Measurements from ENCODE around the gene SMIM44.

The SMIM44 gene

DNA sequence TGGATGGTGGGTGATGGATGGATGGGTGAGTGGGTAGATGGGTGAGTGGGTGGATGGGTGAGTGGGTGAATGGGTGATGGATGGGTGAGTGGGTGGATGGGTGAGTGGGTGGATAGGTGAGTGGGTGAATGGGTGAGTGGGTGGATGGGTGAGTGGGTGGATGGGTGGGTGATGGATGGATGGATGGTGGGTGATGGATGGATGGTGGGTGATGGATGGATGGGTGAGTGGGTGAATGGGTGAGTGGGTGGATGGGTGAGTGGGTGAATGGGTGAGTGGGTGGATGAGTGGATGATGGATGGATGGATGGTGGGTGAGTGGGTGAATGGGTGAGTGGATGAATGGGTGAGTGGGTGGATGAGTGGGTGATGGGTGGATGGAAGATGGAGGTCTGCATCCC, 5.7 kb downstream of the SMIM44 start:
- DNase-seq (ENCODE audit: low read depth in 3 of 3), result no peak

DNA sequence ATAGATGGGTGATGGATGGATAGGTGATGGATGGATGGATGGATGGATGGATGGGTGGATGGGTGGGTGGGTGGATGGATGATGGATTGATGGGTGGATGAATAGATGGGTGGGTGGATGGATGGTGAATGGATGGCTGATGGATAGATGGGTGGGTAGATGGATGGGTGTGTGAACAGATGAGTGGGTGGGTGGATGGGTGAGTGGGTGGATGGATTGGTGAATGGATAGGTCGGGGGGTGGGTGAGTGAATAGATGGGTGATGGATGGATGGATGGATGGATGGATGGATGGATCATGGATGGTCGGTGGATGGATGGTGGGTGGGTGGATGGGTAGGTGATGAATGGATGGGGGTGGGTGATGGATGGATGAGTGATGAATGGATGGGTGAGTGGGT, 6.4 kb downstream of the SMIM44 start:
- DNase-seq (ENCODE audit: low read depth in 3 of 3), result no peak

DNA sequence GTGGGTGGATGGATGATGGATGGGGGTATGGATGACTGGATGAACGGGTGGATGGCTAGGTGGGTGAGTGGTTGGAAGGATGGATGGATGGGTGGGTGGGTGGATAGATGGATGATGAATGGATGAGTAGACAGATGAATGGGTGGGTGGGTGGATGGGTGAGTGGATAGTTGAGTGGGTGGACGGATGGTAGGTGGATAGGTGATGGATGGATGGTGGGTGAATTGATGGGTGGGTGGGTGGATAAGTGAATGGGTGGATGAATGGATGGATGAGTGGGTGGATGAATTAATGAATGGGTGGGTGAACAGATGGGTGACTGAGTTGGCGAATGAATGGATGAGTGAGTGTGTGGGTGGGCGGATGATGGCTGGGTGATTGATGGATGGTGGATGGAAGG, 7.8 kb downstream of the SMIM44 start:
- no peak for DNase-seq (ENCODE audit: low read depth in 3 of 3)

DNA sequence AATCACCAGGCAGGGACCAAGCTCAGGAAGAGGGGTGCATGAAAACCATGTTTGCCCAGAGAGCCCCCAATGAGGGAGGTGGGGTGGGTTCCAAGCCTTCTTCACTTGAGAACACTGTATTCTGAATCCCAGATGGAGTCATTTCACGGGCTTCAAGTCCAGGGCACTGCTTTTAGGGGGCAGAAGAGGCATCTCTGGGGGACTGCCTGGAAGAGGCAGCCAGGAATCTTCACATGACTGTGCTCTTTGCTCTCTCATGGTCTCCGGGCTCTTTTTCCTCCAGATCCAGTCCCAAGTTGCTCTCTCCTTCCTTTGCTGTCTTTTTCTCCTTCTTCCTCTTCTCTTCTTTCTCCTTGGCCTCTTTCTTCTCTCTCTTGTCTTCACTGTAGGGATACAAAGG, 8.6 kb downstream of the SMIM44 start:
- no peak for DNase-seq (ENCODE audit: low read depth in 3 of 3)

DNA sequence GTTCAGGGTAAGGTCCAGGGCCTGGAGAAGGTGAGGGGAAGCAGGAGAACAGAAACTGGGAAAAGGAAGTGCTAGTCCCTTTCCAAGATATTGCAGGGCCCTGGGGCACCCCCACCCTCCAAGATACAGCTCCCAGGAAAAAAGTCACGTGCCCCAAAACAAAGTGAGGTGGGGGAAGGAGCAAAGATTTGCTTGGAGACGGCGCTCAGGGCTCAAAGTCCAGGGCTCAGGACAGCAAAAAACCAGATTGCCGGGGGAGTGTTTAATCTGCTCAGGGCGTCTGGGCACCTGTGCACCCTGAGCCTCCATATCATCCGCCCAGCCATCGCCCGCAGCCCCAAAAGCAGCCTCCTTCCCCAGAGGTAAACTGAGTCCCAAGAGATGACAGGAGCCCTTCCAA, 9.2 kb downstream of the SMIM44 start:
- no peak for DNase-seq (ENCODE audit: low read depth in 3 of 3)

DNA sequence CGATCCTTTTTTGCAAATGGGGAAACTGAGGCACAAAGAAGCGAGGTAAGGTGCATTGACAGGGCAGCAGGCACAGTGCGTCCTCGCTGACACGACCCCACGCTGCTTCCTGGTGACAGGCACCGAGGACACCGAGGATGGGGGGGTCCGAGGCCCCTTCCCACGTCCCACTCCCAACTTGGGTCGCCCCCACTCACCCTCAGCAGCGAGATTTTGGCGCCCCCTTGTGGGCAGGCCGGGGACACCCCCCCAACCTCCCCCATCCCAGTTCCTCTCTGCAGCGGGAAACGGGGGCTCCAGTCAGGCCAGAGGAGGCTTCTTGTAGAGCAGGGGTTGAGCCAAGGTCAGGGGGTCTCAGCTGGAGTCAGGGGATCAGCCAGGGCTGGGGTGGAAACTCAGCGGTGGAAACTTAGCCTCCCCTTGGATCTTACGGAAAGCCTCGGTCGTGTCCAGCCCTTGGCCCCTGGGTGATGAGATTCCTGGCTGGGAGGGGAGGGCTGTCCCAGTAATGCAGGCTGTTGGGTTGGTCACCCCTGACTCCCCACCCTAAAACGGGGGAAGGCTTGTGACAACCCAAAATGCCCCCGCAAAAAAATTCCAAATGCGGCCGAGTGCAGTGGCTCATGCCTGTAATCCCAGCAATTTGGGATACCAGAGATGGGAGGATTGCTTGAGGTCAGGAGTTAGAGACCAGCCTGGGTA, 11.1 kb downstream of the SMIM44 start:
- DNase-seq (ENCODE audit: low read depth in 3 of 3), result peak in 1 of 3 donors; percentile 17

DNA sequence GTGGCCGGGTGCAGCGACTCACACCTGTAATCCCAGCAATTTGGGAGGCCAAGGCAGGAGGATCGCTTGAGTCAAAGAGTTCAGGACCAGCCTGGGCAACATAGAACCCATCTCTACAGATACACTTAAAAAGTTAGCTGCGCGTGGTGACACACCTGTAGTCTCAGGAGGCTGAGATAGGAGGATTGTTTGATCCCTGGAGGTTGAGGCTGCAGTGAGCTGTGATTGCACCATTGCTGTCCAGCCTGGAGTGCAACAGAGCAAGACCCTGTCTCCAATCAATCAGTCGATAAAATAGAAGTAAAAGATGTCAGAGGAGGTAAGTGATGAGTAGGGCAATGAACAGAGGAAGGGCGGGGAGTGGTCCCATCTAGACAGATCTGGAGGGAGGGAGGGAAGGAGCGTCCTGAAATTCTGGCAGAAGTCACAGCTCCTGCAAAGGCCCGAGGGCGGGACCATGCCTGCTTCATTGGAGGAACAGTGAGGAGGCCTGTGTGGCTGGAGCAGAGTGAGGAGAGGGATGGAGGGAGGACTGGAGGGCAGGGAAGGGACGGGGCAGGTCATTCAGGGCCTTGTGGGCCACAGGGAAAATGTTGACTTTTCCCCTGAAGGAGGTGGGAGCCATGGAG, 12.6 kb downstream of the SMIM44 start:
- DNase-seq (ENCODE audit: low read depth in 3 of 3), result no peak

DNA sequence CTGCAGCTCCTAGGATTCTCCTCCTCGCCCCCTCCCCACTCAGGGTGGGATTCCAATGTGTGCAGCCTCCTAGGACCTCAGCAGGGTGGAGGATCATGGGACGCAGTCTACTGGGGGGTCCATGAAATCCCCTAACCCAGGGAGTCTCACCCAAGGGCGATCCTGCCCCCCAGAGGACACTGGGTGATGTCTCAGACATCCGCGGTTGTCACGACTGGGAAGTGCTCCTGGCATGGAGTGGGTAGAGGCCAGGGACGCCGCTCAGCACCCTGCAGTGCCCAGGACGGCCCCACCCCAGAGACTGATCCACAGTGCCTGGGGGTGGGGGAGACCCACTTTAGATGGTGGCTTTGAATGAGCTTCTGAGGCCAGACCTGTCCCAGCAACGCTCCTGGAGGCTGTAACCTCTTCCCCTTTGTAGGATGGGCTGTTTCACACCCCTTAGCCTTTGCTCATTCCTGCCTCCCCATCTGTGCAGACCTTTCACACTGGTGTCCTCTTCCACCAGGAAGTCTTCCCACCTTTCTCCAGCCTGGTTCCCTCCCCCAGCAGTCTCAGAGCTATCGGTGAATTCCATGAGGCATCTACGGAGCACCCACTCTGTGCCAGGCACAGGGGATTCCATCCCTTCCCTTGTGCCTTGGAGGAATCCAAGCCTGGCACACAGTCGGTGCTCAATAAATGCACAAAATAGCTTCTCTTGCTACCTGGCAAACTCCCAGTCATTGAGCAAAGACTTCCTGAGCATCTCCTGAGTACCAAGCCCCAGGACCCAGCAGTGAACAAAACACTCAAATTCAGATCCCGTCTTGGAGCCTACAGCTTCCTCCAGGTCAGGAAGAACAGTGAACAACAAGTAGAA, 13.4 kb downstream of the SMIM44 start:
- no peak for DNase-seq (ENCODE audit: low read depth in 3 of 3)

DNA sequence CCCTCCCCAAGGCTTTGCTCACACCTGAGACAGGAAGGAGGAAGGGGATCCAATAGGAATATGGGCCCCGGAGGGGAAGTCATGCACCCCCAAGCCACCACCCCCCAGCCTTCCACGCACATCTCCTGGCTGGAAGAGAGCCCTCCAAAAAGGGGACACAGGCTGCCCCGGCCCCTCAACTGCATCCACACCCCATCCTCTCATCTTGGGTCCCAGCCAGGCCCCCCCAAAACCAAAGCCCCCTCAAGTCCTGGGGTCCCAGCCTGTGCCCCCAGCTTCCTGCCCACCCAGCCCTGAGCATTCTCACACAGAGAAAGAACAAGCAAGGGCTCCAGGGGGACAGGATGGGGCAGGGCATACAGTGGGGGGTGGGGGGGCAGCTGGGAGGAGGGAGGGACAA, 15.0 kb downstream of the SMIM44 start:
- no peak for DNase-seq (ENCODE audit: low read depth in 3 of 3)

DNA sequence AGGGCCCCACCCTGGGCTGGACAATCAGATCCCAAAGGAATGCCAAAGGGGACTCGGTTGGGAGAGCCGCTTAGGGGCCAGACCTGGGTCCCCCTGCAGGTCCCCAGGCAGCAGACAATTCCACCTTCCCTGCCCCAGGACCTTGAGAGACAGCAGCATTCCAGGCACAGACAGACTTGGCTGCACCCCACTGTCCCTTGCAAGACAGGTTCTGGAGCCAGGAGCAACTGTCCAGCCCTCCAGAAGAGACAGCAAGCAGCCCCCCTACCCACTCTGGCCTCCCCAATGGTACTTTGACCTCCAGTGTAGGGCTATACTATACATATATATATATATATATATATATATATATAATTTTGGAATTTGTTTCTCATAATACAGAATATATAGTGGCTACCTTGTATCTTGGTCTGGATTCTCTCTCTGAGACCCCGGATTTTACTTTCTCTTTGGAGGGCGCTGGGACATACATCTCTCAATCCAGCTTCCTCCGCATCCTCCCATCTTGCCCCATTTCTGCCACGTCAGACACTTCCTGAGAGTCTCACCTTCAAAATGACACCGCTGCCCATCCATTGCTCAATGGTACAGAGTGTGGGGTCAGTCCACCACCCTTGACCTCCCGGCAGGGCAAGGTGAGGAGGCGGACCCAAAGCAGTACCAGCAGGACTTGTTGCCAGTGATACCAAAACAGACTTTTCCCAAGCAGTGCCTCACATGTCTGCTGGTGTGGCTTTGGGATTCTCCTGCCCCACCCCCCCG, 15.6 kb downstream of the SMIM44 start:
- no peak for DNase-seq (ENCODE audit: low read depth in 3 of 3)

DNA sequence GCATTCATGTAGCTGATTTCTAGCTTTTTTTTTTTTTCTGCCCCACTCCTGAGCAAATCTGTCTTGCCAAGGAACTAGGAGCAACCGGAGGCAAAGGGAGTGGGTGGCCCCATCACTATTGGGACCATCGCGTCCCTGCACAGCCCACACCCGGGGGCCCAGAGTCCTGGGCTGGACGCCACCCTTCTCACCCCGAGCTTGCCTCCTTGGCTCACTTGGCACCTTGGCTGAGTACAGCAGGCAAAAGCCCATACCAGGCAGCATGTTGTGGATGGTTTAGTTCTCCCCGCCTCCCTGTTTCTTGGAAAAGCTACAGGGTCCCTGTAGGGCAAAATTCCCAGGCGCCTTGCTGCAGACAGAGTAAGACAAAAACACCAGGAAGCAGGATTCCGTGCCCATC, 16.6 kb downstream of the SMIM44 start:
- no peak for DNase-seq (ENCODE audit: low read depth in 3 of 3)

DNA sequence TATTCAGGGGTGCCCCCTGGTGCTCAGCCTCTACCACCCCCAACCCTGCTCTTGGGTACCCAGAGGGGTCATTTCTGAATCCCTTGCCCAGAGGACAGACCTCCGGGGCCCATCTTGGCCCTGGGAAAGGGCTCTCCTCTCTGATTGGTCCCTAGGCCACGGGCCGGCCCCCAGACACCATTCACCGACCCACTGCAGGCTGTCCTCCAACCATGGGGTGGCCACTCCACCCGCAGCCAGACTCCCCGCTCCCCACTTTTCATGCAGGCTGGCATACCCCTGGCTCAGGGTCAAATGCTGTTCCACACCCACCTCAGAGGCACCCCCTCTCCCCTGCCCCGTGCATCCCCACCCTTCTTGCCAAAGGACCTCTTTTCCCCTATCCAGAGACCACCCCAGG, 17.7 kb downstream of the SMIM44 start:
- no peak for DNase-seq (ENCODE audit: low read depth in 3 of 3)

DNA sequence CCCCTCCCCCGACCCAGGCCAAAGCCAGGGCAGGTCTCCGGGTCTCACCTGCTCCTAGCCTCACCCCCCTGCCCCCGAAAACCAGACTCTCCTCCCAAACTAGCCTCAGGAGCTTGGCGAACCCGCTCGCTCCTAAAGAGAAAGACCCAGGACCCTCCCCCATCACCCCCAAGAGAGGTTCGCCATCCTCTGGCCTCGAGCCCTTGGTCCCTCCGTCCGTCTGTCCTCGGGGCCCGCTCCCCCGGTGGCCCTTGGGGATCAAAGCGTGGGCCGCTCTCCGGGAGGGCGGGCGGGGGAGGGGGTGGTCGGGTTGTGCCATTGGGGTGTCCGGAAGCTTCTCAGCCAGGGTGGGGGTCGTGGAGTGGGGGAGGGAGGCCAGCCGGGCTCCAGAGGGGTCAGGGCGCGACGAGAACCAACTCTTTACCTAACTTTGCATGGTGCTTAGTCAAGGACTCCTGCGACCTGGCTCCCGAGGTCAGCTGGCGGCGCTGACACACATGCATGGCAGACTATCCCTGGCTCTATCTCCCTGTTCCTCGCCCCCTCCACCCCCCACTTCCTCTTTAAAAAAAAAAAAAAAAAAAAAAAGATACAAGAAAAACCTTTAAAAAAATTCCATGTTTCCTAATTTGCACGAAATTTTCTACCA, 18.5 kb downstream of the SMIM44 start:
- DNase-seq (ENCODE audit: low read depth in 3 of 3), result no peak

DNA sequence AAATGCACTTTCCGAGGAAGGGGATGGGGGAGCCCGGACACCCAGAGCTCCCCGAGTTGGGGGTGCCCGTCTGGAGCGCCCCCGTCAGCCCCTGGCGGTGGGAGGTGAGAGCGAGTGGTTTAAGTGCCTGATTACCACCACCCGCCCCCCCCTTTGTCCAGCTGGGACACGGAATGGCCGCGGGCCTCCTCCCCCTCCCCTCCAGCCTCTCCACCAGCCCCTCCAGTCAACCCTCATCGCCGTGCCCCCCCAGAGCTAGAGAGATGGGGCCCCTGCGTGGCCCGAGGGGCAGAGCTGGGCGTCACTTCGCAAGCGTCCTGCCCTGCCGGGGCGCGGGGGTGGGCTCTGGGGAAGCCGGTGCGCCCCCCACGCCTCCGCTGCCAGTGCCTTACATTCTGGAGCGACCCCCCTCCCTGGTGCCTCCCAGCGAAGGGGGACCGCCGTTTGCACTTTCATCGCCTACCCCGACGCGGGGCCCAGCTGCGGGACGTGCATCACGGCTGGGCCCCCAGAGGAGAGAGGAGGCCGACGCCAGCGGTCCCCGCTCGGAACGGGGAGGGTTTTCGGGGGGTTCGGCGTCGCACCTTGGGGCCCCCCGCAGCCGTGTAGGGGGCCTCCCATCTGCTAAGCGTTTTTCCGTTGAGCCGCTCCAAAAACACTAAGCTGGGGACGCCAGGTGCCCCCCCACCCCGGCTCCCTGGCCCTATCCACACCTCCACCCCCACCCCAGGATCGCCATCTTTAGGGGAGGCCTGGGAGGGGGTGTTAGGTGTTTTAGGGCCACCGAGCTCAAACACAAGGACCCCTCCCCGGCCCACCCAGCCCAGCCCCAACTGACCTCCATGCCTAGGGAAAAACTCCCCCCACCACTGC, 19.3 kb downstream of the SMIM44 start:
- DNase-seq (ENCODE audit: low read depth in 3 of 3), result no peak

DNA sequence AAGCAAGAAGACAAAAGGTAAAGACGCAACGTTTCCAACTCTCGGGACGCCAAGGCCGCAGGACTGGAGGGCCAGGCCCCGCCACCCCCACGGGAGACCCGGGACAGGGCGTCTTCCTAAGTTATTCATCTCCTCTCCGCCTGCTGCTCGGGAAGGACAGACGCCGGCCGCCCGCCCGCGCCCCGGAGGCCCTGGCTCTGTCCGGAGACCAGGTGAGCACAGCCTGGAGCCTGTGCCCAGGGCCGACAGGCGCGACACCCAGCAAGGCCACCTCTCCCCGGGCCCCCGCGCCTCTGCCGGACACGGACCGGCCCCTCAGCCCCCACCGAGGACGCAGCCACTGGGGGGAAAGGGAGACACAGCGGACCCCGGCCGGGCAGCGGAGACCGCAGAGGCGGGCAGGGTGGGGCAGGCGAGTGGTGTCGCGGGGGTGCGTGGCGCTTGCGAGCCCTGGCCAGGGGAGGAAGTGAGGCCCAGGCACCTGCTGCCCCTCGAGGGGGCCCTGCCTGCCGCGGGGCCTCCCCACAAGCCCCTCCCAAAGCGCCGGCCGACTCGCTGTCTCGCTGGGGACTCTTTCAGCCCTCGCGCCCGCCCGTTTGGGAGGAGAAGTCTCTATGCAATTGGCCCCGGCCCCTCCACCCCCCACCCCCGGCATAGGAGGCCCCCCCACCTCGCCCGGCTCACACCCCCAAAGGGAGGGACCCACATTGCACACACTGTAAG, 20.1 kb downstream of the SMIM44 start:
- no peak for DNase-seq (ENCODE audit: low read depth in 3 of 3)

DNA sequence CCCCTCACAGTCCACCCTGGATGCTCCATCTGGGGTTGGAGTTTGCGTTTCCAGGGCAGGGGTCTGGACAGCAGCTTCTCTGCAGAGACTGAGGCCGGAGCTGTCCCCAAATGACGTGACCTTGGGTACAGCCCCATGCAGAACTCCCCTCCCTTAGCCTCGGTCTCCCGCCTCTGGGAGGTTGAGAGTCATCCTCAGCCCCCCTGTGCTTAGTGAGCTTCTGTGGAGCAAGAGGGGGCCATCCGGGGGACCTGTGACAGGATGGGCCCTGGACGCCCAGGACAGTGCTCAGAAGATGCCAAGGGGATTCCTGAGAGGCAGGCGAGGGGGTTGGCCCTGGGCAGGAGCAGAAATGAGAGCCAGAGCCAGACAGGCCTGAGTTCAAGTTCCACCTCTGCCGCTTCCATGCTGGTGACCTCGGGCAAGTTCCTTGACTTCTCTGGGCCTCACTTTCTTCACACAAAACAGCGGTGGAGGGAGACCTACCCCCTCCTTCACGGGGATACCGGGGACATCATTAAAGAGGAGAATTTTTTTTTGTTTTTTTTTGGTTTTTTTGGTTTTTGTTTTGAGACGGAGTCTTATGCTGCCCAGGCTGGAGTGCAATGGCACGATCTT, 23.2 kb downstream of the SMIM44 start:
- DNase-seq (ENCODE audit: low read depth in 3 of 3), result no peak

DNA sequence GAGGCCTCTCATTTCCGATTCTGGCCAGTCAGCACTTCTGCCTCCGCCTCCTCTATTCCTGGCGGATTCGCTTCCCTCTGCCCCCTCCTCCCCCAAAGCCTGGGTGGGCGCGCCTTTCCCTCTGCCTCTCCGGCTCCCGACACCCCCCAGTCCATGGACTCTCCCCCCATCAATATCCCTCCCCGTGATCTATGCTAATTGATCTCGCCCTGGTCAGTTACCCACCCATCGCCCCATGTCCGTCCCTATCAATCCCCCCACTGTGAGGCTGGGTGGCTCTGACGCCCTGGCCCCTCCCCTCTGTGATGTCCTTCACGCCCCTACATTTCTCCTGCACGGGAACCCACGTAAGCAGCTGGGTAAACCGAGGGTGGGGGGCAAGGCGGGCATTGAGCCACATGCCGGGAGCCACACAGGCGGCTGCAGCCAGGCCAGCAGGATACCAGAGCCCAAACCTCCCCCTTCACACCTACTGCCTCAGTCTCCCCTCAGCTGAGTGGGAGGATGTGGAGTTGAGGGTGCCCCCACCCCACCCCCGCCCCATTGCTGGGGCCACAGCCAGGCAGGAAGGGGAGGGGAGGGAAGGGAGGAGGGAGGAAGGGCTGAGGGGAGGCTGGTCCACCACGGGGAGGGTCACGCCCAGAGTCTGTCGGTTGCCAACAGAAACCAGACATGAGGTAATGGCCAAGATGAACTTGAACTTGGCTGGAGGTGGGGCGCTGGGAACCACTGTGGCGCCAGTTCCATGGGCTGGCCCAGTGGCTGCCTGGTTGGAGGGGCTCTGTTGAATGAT, 24.0 kb downstream of the SMIM44 start:
- no peak for DNase-seq (ENCODE audit: low read depth in 3 of 3)

DNA sequence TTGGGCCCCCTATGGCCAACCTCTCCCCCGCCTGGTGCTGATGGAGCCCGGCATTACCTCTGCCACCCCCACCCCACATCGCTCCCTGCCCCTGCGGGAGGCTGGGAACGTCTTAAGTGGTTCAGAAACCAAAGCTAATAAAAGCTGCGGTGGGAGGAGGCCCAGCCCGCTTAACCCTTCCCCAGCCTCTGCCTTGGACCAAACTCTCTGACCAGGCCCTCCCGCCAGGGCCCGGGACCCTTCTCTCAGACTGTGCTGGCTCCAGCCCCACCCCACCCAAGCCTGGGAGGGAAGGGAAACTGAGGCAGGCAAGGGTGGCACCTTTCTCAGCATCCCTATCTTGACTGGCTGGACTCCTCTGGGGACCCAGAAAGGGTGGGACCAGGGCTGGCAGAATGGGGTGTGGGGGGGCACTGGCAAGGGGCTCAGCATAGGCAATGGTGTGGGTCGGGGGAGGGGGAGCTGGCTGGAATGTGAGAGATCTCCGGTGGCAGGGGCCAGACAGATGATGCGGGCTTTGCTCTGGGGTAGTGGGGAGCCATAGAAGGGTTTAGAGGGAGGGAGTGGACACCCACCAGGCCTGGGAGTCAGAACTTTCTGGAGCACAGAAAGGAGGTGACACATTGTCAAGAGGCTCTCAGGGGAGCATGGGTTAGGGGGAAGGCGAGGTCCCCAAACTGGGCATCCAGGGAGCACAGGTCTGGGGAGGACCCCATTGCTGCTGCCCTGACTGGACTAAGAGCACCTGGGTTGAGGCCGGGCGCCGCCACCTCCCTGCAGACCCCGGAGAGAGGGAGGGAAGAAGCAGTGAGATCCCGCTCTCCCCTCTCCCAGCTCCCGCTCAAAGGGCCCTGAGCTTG, 24.8 kb downstream of the SMIM44 start:
- no peak for DNase-seq (ENCODE audit: low read depth in 3 of 3)
